SK-N-SH treated with all-trans-retinoic acid at 6 μM for 48 hours (cell line): ENCODE results near the gene PFKFB2.

Experiments used
- ARNTL ChIP-seq: fragments of 450-650 bp; formaldehyde crosslinking; IDR thresholded peaks from 2 replicates; pipeline ENCODE4 v1.5.0; 2020; ENCODE audit warnings: low read depth, mild to moderate bottlenecking, moderate library complexity, borderline replicate concordance
- TF ChIP-seq, protein P1 (sequence below): fragments of 250-450 bp; sonication (Bioruptor Pico); IDR thresholded peaks from 2 replicates; pipeline ENCODE4 v1.8.0; 2020; ENCODE audit warnings: mild to moderate bottlenecking, moderate library complexity, borderline replicate concordance

GRCh38 chr1:207047505-207047904, 5.6 kb upstream of the PFKFB2 start:
- TF ChIP-seq, protein P1, sequence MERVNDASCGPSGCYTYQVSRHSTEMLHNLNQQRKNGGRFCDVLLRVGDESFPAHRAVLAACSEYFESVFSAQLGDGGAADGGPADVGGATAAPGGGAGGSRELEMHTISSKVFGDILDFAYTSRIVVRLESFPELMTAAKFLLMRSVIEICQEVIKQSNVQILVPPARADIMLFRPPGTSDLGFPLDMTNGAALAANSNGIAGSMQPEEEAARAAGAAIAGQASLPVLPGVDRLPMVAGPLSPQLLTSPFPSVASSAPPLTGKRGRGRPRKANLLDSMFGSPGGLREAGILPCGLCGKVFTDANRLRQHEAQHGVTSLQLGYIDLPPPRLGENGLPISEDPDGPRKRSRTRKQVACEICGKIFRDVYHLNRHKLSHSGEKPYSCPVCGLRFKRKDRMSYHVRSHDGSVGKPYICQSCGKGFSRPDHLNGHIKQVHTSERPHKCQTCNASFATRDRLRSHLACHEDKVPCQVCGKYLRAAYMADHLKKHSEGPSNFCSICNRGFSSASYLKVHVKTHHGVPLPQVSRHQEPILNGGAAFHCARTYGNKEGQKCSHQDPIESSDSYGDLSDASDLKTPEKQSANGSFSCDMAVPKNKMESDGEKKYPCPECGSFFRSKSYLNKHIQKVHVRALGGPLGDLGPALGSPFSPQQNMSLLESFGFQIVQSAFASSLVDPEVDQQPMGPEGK: no peak
- TF ChIP-seq ARNTL: no peak
